ENCODE results near the gene ADGRF3. TPM values are rescaled to one million over a fixed set of nuclear protein-coding genes. Genes with fewer than 3 reads are reported as not detected.

The ADGRF3 gene
- total RNA-seq, 1 donor from 2014 or later, result 3.8 TPM

GRCh38 chr2:26292646-26293045 lies 53.9 kb downstream of the ADGRF3 start:
- no peak for TF ChIP-seq CTCF (IDR thresholded peaks at IDR 0.05; ENCODE audit: unreplicated experiment)
- Mint-ChIP-seq H3K36me3 (ENCODE audit: insufficient read depth) (peaks cover 6% of the 10 kb centered on the region), H3K27me3 (peaks cover 6% of the 10 kb centered on the region), H3K4me3 (ENCODE audit: low read depth) (no peak overlapping the region), H3K4me1 (ENCODE audit: low read depth) (peaks cover 2% of the 10 kb centered on the region), H3K9me3 (ENCODE audit: low read depth) (no peaks in the 10 kb centered on the region), H3K27ac (no peak overlapping the region)
- DNase-seq (ENCODE audit: low spot score, unreplicated experiment), result no peak

GRCh38 chr2:26290001-26290400 lies 56.6 kb downstream of the ADGRF3 start:
- Mint-ChIP-seq H3K36me3 (ENCODE audit: insufficient read depth) (peaks cover 16% of the 10 kb centered on the region), H3K27me3 (no peaks in the 10 kb centered on the region), H3K9me3 (ENCODE audit: low read depth) (no peaks in the 10 kb centered on the region), H3K27ac (no peak overlapping the region), H3K4me1 (ENCODE audit: low read depth) (no peaks in the 10 kb centered on the region), H3K4me3 (ENCODE audit: low read depth) (no peak overlapping the region)
- no peak for TF ChIP-seq CTCF (IDR thresholded peaks at IDR 0.05; ENCODE audit: unreplicated experiment)
- no peak for DNase-seq (ENCODE audit: low spot score, unreplicated experiment)

- Mint-ChIP-seq H3K9me3 (ENCODE audit: low read depth) (no peaks in the 10 kb centered on the region), H3K36me3 (ENCODE audit: insufficient read depth) (peaks cover 32% of the 10 kb centered on the region), H3K27me3 (no peaks in the 10 kb centered on the region)
Observed at GRCh38 chr2:26285931-26286330, 60.7 kb downstream of the ADGRF3 start.

GRCh38 chr2:26284132-26284531 lies 62.5 kb downstream of the ADGRF3 start:
- H3K9me3 Mint-ChIP-seq (ENCODE audit: low read depth), result no peaks in the 10 kb centered on the region
- H3K4me3 Mint-ChIP-seq (ENCODE audit: low read depth), result no peak overlapping the region
- no peaks in the 10 kb centered on the region for H3K4me1 Mint-ChIP-seq (ENCODE audit: low read depth)
- peaks cover 33% of the 10 kb centered on the region for H3K36me3 Mint-ChIP-seq (ENCODE audit: insufficient read depth)
- no peak for TF ChIP-seq CTCF (IDR thresholded peaks at IDR 0.05; ENCODE audit: unreplicated experiment)
- peak overlapping the region; percentile 51 for H3K27ac Mint-ChIP-seq
- H3K27me3 Mint-ChIP-seq, result no peaks in the 10 kb centered on the region
- DNase-seq (ENCODE audit: low spot score, unreplicated experiment), result no peak

More at GRCh38 chr2:26285931-26286330, 60.7 kb downstream of the ADGRF3 start:
- TF ChIP-seq CTCF (IDR thresholded peaks at IDR 0.05; ENCODE audit: unreplicated experiment), result no peak
- no peaks in the 10 kb centered on the region for H3K4me1 Mint-ChIP-seq (ENCODE audit: low read depth)
- H3K4me3 Mint-ChIP-seq (ENCODE audit: low read depth), result no peak overlapping the region
- H3K27ac Mint-ChIP-seq, result no peak overlapping the region
- DNase-seq (ENCODE audit: low spot score, unreplicated experiment), result no peak

GRCh38 chr2:26283606-26284005 lies 63.0 kb downstream of the ADGRF3 start:
- Mint-ChIP-seq H3K4me3 (ENCODE audit: low read depth) (no peak overlapping the region), H3K4me1 (ENCODE audit: low read depth) (no peaks in the 10 kb centered on the region), H3K36me3 (ENCODE audit: insufficient read depth) (peaks cover 33% of the 10 kb centered on the region), H3K9me3 (ENCODE audit: low read depth) (no peaks in the 10 kb centered on the region), H3K27ac (no peak overlapping the region), H3K27me3 (no peaks in the 10 kb centered on the region)
- DNase-seq (ENCODE audit: low spot score, unreplicated experiment), result no peak
- no peak for TF ChIP-seq CTCF (IDR thresholded peaks at IDR 0.05; ENCODE audit: unreplicated experiment)
